HepG2 (cell line): ENCODE data around the gene C2orf76. TPM values are rescaled to one million over a fixed set of nuclear protein-coding genes. Genes with fewer than 3 reads are reported as not detected.

Experiments used
- ATAC-seq: fragments of 200-7000 bp; cut with Tn5 transposase; 3 replicates; pipeline ENCODE4 v1.9.1; 2020; ENCODE audit warnings: mild to moderate bottlenecking, moderate library complexity
- BruUV-seq: library from RNA; stranded (reverse); fragments of 400-500 nt; replicated peaks from 2 replicates; lab custom pipeline; 2021; lab: Mats Ljungman, UMichigan
- CTCF ChIA-PET: fragments of 300-600 bp; formaldehyde crosslinking; extraction: SDS; loops from one replicate; lab custom pipeline; 2021; ENCODE audit warnings: low total read pairs, inconsistent platforms, low intra/inter-chr PET ratio; lab: Yijun Ruan, JAX
- POLR2A ChIA-PET: fragments of 350-600 bp; sonication (Branson Sonifier 250); formaldehyde crosslinking; loops from one replicate; lab custom pipeline; 2020; ENCODE audit warnings: antibody characterized with exemption, inconsistent platforms; lab: Yijun Ruan, JAX
- DNase-seq: peaks from one replicate; pipeline ENCODE4 v3.0.0-alpha.2; 2015; ENCODE audit warnings: low spot score
- FAIRE-seq: peaks from 3 replicates; lab custom pipeline; 2011; peaks lifted over from hg19 to GRCh38; lab: Jason Lieb, UNC
- H2AFZ ChIP-seq: one replicate; pipeline ENCODE4 v1.6.1; 2011; ENCODE audit warnings: low read length, inconsistent platforms
- H3K27ac ChIP-seq: fragments of 300-600 bp; 3 replicates; pipeline ENCODE4 v1.8.0; 2011; ENCODE audit warnings: mixed run types, mild to moderate bottlenecking, mixed read lengths, low read length, inconsistent platforms; ENCODE audit not compliant: insufficient read depth; ENCODE audit errors: extremely low read length
- H3K27me3 ChIP-seq, 2 experiments: fragments of 200-600 bp in 1 of 2; 2 replicates in 1 of 2; 3 replicates in 1 of 2; pipeline versions ENCODE4 v1.6.0 to v1.8.0; 2011; ENCODE audit warnings: low read length in 2 of 2, mild to moderate bottlenecking in 2 of 2, moderate library complexity in 2 of 2, inconsistent platforms in 1 of 2; ENCODE audit not compliant: insufficient read depth in 2 of 2, control insufficient read depth in 1 of 2
- H3K36me3 ChIP-seq, 2 experiments: fragments of 200-600 bp in 1 of 2; replicated peaks in 1 of 2; 2 replicates in 1 of 2; 3 replicates in 1 of 2; pipeline versions ENCODE4 v1.5.1 to v1.8.0; 2011; ENCODE audit warnings: low read length in 2 of 2, inconsistent platforms in 1 of 2; ENCODE audit not compliant: insufficient read depth in 2 of 2, control insufficient read depth in 1 of 2
- H3K4me1 ChIP-seq: 2 replicates; pipeline ENCODE4 v1.5.1; 2012; ENCODE audit warnings: low read length, inconsistent platforms; ENCODE audit not compliant: insufficient read depth
- H3K4me2 ChIP-seq: 2 replicates; pipeline ENCODE4 v1.6.0; 2011; ENCODE audit warnings: low read depth, low read length, inconsistent platforms
- H3K4me3 ChIP-seq, 3 experiments: fragments of 200-600 bp in 1 of 3; sonication (generic), shearing (Covaris generic) in 1 of 3; replicated peaks in 1 of 3; 2 replicates each; pipeline ENCODE4 v1.5.1; 2011 to 2016; ENCODE audit warnings: low read length in 3 of 3, inconsistent platforms in 2 of 3, low read depth in 2 of 3, mild to moderate bottlenecking in 2 of 3, control low read depth in 1 of 3, mixed read lengths in 1 of 3; ENCODE audit not compliant: insufficient read depth in 1 of 3
- H3K79me2 ChIP-seq: one replicate; pipeline ENCODE4 v1.6.1; 2011; ENCODE audit warnings: low read length, inconsistent platforms; ENCODE audit not compliant: insufficient read depth
- H3K9ac ChIP-seq: 2 replicates; pipeline ENCODE4 v1.6.0; 2011; ENCODE audit warnings: mild to moderate bottlenecking, low read depth, low read length, inconsistent platforms; ENCODE audit not compliant: insufficient read depth
- H3K9me3 ChIP-seq: 2 replicates; pipeline ENCODE4 v1.5.1; 2012; ENCODE audit warnings: mild to moderate bottlenecking, low read length
- H4K20me1 ChIP-seq: 2 replicates; pipeline ENCODE4 v1.6.0; 2011; ENCODE audit warnings: inconsistent platforms, mild to moderate bottlenecking, low read length, moderate library complexity; ENCODE audit not compliant: insufficient read depth
- AHR ChIP-seq: IDR thresholded peaks from 2 replicates; pipeline ENCODE4 v1.6.1; 2018; ENCODE audit warnings: missing genetic modification reagents, missing compliant biosample characterization
- E2F5 ChIP-seq: sonication (generic); formaldehyde crosslinking; conservative IDR thresholded peaks from 2 replicates; pipeline ENCODE4 v1.4.0; 2020; ENCODE audit warnings: missing genetic modification reagents
- FOXK1 ChIP-seq: sonication (generic); formaldehyde crosslinking; IDR thresholded peaks from 2 replicates; pipeline ENCODE4 v1.4.0; 2020; ENCODE audit warnings: low read depth, missing genetic modification reagents, borderline replicate concordance
- HDAC6 ChIP-seq: fragments of 200-600 bp; sonication (generic); IDR thresholded peaks from 2 replicates; pipeline ENCODE4 v1.7.0; 2017; ENCODE audit warnings: mild to moderate bottlenecking, antibody characterized with exemption, low read length, low read depth
- HNRNPK ChIP-seq: fragments of 200-400 bp; formaldehyde crosslinking; IDR thresholded peaks from 2 replicates; pipeline ENCODE4 v1.6.1; 2018; ENCODE audit warnings: low read length, low read depth, moderate library complexity, mild to moderate bottlenecking; ENCODE audit not compliant: poor library complexity, severe bottlenecking
- KAT8 ChIP-seq: IDR thresholded peaks from 2 replicates; pipeline ENCODE4 v1.6.1; 2016; ENCODE audit warnings: missing genetic modification reagents, missing compliant biosample characterization
- MXI1 ChIP-seq: IDR thresholded peaks from 3 replicates; pipeline ENCODE4 v1.6.1; 2012; ENCODE audit warnings: low read depth, low read length, inconsistent platforms, borderline replicate concordance
- TFAP4 ChIP-seq: sonication (generic); IDR thresholded peaks from 2 replicates; pipeline ENCODE4 v1.6.1; 2016; ENCODE audit warnings: low read depth, borderline replicate concordance
- TP53 ChIP-seq: sonication (generic); formaldehyde crosslinking; conservative IDR thresholded peaks from 2 replicates; pipeline ENCODE4 v1.4.0; 2020; ENCODE audit warnings: missing genetic modification reagents
- ZMYM3 ChIP-seq: sonication (generic); formaldehyde crosslinking; IDR thresholded peaks from 2 replicates; pipeline ENCODE4 v1.5.1; 2020; ENCODE audit warnings: mild to moderate bottlenecking, missing genetic modification reagents
- ZNF124 ChIP-seq: sonication (generic); formaldehyde crosslinking; IDR thresholded peaks from 2 replicates; pipeline ENCODE4 v1.4.0; 2020; ENCODE audit warnings: missing genetic modification reagents
- ZNF598 ChIP-seq: sonication (generic); formaldehyde crosslinking; IDR thresholded peaks from 2 replicates; pipeline ENCODE4 v1.5.1; 2020; ENCODE audit warnings: mild to moderate bottlenecking, missing genetic modification reagents, borderline replicate concordance
- ZNF616 ChIP-seq: sonication (generic); formaldehyde crosslinking; IDR thresholded peaks from 2 replicates; pipeline ENCODE4 v1.5.0; 2020; ENCODE audit warnings: low read depth, mild to moderate bottlenecking, missing genetic modification reagents
- ZSCAN21 ChIP-seq: sonication (generic); formaldehyde crosslinking; IDR thresholded peaks from 2 replicates; pipeline ENCODE4 v1.8.0; 2022; ENCODE audit warnings: mild to moderate bottlenecking, missing genetic modification reagents, moderate library complexity, borderline replicate concordance
- ZSCAN30 ChIP-seq: sonication (generic); formaldehyde crosslinking; IDR thresholded peaks from 2 replicates; pipeline ENCODE4 v1.5.0; 2020; ENCODE audit warnings: mild to moderate bottlenecking, missing genetic modification reagents
- WGBS: methylation state at CpG from one replicate; pipeline ENCODE4 v1.1.6; 2017; ENCODE audit warnings: low lambda C conversion rate; 5-methylcytosine and 5-hydroxymethylcytosine counted together
- in situ Hi-C: cut with HindIII; loops from 2 replicates; pipeline ENCODE4 v1.10.0; 2017; ENCODE audit warnings: low pct_unique_long_range_greater_than_20kb; ENCODE audit not compliant: extremely low pct_ligation_motif_present
- intact Hi-C: fragments of 100-400 bp; cut with micrococcal nuclease; formaldehyde crosslinking; loops from one replicate; pipeline ENCODE4 v1.10.0; 2022; ENCODE audit not compliant: unreplicated experiment
- polyA plus RNA-seq, 8 experiments: library from polyadenylated mRNA; depleted of rRNA in 3 of 8; stranded (reverse) in 7 of 8; unstranded in 1 of 8; fragments of >200 nt; fragmentation: Illumina TruSeq in 4 of 8; extraction: Trizol in 4 of 8; gene quantifications; 2 replicates each; pipeline versions ENCODE4 v1.2.1 to v1.2.3, GENCODE V29; 2011 to 2016; ENCODE audit warnings: low read depth in 4 of 8, missing spikeins in 1 of 8, mixed read lengths in 1 of 8; ENCODE audit not compliant: insufficient read depth in 1 of 8
- total RNA-seq, 5 experiments: library from RNA; depleted of rRNA; stranded (reverse); fragments of >200 nt; fragmentation: Illumina TruSeq; extraction: Trizol; gene quantifications; 2 replicates each; pipeline ENCODE4 v1.2.3, GENCODE V29; 2016; ENCODE audit warnings: low read depth in 1 of 5
- TF ChIP-seq, protein P1 (sequence below): sonication (generic); formaldehyde crosslinking; IDR thresholded peaks from 2 replicates; pipeline ENCODE4 v1.4.0; 2020; ENCODE audit warnings: missing genetic modification reagents

C2orf76 gene
- total and polyA plus RNA-seq, 2 of the 13 experiments (the other 11 are each of a cell fraction or from before 2014, with no cell fraction given), result 7.7 to 8.5 TPM

GRCh38 chr2:119290859-119291587 is 75.6 kb downstream of the C2orf76 start:
- Histone ChIP-seq H3K27ac (no peak overlapping the region), H3K36me3 (no peaks in the 10 kb centered on the region), H3K4me2 (peak overlapping the region; percentile 20), H3K27me3 (no peaks in the 10 kb centered on the region; a peak in 2 of 5 replicates), H3K9ac (no peak overlapping the region), H2AFZ (no peak overlapping the region), H3K9me3 (no peaks in the 10 kb centered on the region), H3K4me1 (peaks cover 27% of the 10 kb centered on the region), H4K20me1 (no peaks in the 10 kb centered on the region), H3K4me3 (peak overlapping the region in 1 of 3 experiments; percentile 2; a peak in 1 of 6 replicates), H3K79me2 (no peaks in the 10 kb centered on the region)
- WGBS, result 8% methylated on average over 15 of the region's 15 CpGs
- ATAC-seq, result peak; percentile 97
- intact Hi-C loops (loop anchor here (1.0 to 5.0 kb wide), 6 partner anchors 26 to 410 kb away; partner anchors contain the start of genes C2orf76 and DBI), in situ Hi-C loops (no loop called here)
- FAIRE-seq, result peak; percentile 98
- BruUV-seq, result no TSS peak
- CTCF ChIA-PET, result interaction anchor here (1.2 to 1.9 kb wide), 3 partner anchors 72 to 280 kb away, joined by 3 to 15 read pairs (median 7); no protein-coding TSS in a partner anchor
- POLR2A ChIA-PET, result interaction anchor here (1.3 kb wide), 2 partner anchors 67 to 388 kb away, joined by 3 to 4 read pairs; partner anchors contain the start of genes STEAP3 and TMEM177
- peak; percentile 75 for DNase-seq
- TF ChIP-seq ZNF598 (CRISPR knock-in tag), result 0 out of 2 replicates have a peak, but pooled peaks have one; percentile 26
- no peak for TF ChIP-seq HDAC6
- TF ChIP-seq HNRNPK, result no peak
- no peak for TF ChIP-seq E2F5
- no peak for TF ChIP-seq FOXK1 (CRISPR knock-in tag)
- TF ChIP-seq ZSCAN30, result no peak
- no peak for TF ChIP-seq MXI1
- TF ChIP-seq, protein P1, sequence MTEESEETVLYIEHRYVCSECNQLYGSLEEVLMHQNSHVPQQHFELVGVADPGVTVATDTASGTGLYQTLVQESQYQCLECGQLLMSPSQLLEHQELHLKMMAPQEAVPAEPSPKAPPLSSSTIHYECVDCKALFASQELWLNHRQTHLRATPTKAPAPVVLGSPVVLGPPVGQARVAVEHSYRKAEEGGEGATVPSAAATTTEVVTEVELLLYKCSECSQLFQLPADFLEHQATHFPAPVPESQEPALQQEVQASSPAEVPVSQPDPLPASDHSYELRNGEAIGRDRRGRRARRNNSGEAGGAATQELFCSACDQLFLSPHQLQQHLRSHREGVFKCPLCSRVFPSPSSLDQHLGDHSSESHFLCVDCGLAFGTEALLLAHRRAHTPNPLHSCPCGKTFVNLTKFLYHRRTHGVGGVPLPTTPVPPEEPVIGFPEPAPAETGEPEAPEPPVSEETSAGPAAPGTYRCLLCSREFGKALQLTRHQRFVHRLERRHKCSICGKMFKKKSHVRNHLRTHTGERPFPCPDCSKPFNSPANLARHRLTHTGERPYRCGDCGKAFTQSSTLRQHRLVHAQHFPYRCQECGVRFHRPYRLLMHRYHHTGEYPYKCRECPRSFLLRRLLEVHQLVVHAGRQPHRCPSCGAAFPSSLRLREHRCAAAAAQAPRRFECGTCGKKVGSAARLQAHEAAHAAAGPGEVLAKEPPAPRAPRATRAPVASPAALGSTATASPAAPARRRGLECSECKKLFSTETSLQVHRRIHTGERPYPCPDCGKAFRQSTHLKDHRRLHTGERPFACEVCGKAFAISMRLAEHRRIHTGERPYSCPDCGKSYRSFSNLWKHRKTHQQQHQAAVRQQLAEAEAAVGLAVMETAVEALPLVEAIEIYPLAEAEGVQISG, result peak; percentile 31; the same call in 1 of the 2 replicates
- 0 out of 2 replicates have a peak, but pooled peaks have one; percentile 31 for TF ChIP-seq ZMYM3
- no peak for TF ChIP-seq KAT8
- TF ChIP-seq ZNF124 (CRISPR knock-in tag), result 0 out of 2 replicates have a peak, but pooled peaks have one; percentile 64
- TF ChIP-seq ZSCAN21, result peak; percentile 51; the same call in 1 of the 2 replicates
- no peak for TF ChIP-seq AHR
- peak; percentile 28; the same call in 1 of the 2 replicates for TF ChIP-seq TFAP4
- 0 out of 2 replicates have a peak, but pooled peaks have one; percentile 37 for TF ChIP-seq ZNF616 (CRISPR knock-in tag)
- TF ChIP-seq TP53 (CRISPR knock-in tag), result no peak
